Stomach smooth muscle (tissue), 2 donors: ENCODE results near the gene NLGN3.
"Not testable (repeated sequence)": the region's sequence is repeated elsewhere in the genome, so short reads cannot be mapped to it uniquely, and the experiment has no call there.

Source experiments
- H3K27ac ChIP-seq: one replicate; pipeline ENCODE4 v1.7.0; 2013; ENCODE audit warnings: mild to moderate bottlenecking, low read length, inconsistent platforms
- H3K27me3 ChIP-seq, 2 donors: one replicate each; pipeline ENCODE4 v1.7.0; 2013; ENCODE audit warnings: low read length in 2 of 2; ENCODE audit not compliant: insufficient read depth in 2 of 2, control insufficient read depth in 1 of 2
- H3K36me3 ChIP-seq, 2 donors: one replicate each; pipeline ENCODE4 v1.7.0; 2013; ENCODE audit warnings: low read length in 2 of 2; ENCODE audit not compliant: control insufficient read depth in 2 of 2, insufficient read depth in 2 of 2
- H3K4me1 ChIP-seq: one replicate; pipeline ENCODE4 v1.7.0; 2013; ENCODE audit warnings: low read length; ENCODE audit not compliant: control insufficient read depth, insufficient read depth
- H3K4me3 ChIP-seq, 2 donors: one replicate each; pipeline ENCODE4 v1.7.0; 2013; ENCODE audit warnings: low read length in 2 of 2
- H3K9ac ChIP-seq, 2 donors: one replicate each; pipeline ENCODE4 v1.7.0; 2013; ENCODE audit warnings: low read length in 2 of 2, mild to moderate bottlenecking in 1 of 2
- H3K9me3 ChIP-seq, 2 donors: one replicate each; pipeline ENCODE4 v1.7.0; 2013; ENCODE audit warnings: low read length in 2 of 2; ENCODE audit not compliant: control insufficient read depth in 2 of 2
- donor health status: healthy.
- donor health status: Pancreatic carcinoma.

NLGN3 gene

GRCh38 chrX:71169586-71169985 lies 24.9 kb downstream of the NLGN3 start:
- H3K27me3 ChIP-seq: peaks cover 0 to 6% of the 10 kb centered on the region in 2 donors

GRCh38 chrX:71170660-71171059 lies 26.0 kb downstream of the NLGN3 start:
- no peak overlapping the region for H3K4me3 ChIP-seq
- H3K27me3 ChIP-seq: peaks cover 0 to 6% of the 10 kb centered on the region in 2 donors
- no peak overlapping the region for H3K9ac ChIP-seq
- no peaks in the 10 kb centered on the region for H3K9me3 ChIP-seq
- no peak overlapping the region for H3K27ac ChIP-seq
- no peaks in the 10 kb centered on the region for H3K4me1 ChIP-seq
- no peaks in the 10 kb centered on the region for H3K36me3 ChIP-seq

More at GRCh38 chrX:71169586-71169985, 24.9 kb downstream of the NLGN3 start:
- no peak overlapping the region for H3K9ac ChIP-seq
- no peak overlapping the region for H3K27ac ChIP-seq
- H3K36me3 ChIP-seq: no peaks in the 10 kb centered on the region
- no peaks in the 10 kb centered on the region for H3K4me1 ChIP-seq
- H3K9me3 ChIP-seq: no peaks in the 10 kb centered on the region
- no peak overlapping the region for H3K4me3 ChIP-seq

- no peaks in the 10 kb centered on the region for H3K36me3 ChIP-seq
- H3K9ac ChIP-seq: no peak overlapping the region
- no peaks in the 10 kb centered on the region for H3K4me1 ChIP-seq
- H3K27ac ChIP-seq: no peak overlapping the region
- no peak overlapping the region for H3K4me3 ChIP-seq
- H3K27me3 ChIP-seq: peaks cover 0 to 6% of the 10 kb centered on the region in 2 donors
- H3K9me3 ChIP-seq: no peaks in the 10 kb centered on the region
These were observed 26.6 kb downstream of the NLGN3 start for GRCh38 chrX:71171110-71171801.

- no peaks in the 10 kb centered on the region for H3K9me3 ChIP-seq
- H3K4me3 ChIP-seq: no peak overlapping the region
- H3K36me3 ChIP-seq: no peaks in the 10 kb centered on the region
- no peak overlapping the region for H3K9ac ChIP-seq
- H3K27me3 ChIP-seq: peaks cover 0 to 5% of the 10 kb centered on the region in 2 donors
- H3K4me1 ChIP-seq: no peaks in the 10 kb centered on the region
- no peak overlapping the region for H3K27ac ChIP-seq
These were observed 28.8 kb downstream of the NLGN3 start for GRCh38 chrX:71173440-71173839.

GRCh38 chrX:71174795-71175194 lies 30.2 kb downstream of the NLGN3 start:
- Histone ChIP-seq H3K9me3 (no peaks in the 10 kb centered on the region), H3K27me3 (peaks cover 0 to 6% of the 10 kb centered on the region in 2 donors), H3K4me3 (no peak overlapping the region), H3K27ac (no peak overlapping the region), H3K9ac (no peak overlapping the region), H3K36me3 (no peaks in the 10 kb centered on the region), H3K4me1 (no peaks in the 10 kb centered on the region)

- Histone ChIP-seq H3K4me1 (no peaks in the 10 kb centered on the region), H3K27me3 (peaks cover 0 to 6% of the 10 kb centered on the region in 2 donors), H3K9me3 (no peaks in the 10 kb centered on the region), H3K4me3 (no peak overlapping the region), H3K27ac (no peak overlapping the region), H3K36me3 (no peaks in the 10 kb centered on the region), H3K9ac (no peak overlapping the region)
These were observed 30.9 kb downstream of the NLGN3 start for GRCh38 chrX:71175531-71175930.

GRCh38 chrX:71177327-71177726 lies 32.7 kb downstream of the NLGN3 start:
- Histone ChIP-seq H3K27ac (no peak overlapping the region), H3K9ac (no peak overlapping the region), H3K27me3 (peaks cover 0 to 7% of the 10 kb centered on the region in 2 donors), H3K36me3 (no peaks in the 10 kb centered on the region), H3K4me3 (no peak overlapping the region), H3K9me3 (no peaks in the 10 kb centered on the region), H3K4me1 (peaks cover 3% of the 10 kb centered on the region)

- Histone ChIP-seq H3K4me3 (no peak overlapping the region), H3K9me3 (no peaks in the 10 kb centered on the region), H3K4me1 (peaks cover 3% of the 10 kb centered on the region), H3K9ac (no peak overlapping the region), H3K36me3 (no peaks in the 10 kb centered on the region), H3K27me3 (peaks cover 0 to 8% of the 10 kb centered on the region in 2 donors), H3K27ac (no peak overlapping the region)
These were observed 34.3 kb downstream of the NLGN3 start for GRCh38 chrX:71178908-71179307.

GRCh38 chrX:71180579-71181265 lies 36.1 kb downstream of the NLGN3 start:
- not testable (repeated sequence) for H3K4me3 ChIP-seq, H3K4me1 ChIP-seq, H3K36me3 ChIP-seq, H3K9ac ChIP-seq, H3K27ac ChIP-seq, H3K27me3 ChIP-seq, H3K9me3 ChIP-seq

GRCh38 chrX:71181558-71181909 lies 36.9 kb downstream of the NLGN3 start:
- no peaks in the 10 kb centered on the region for H3K36me3 ChIP-seq
- H3K4me1 ChIP-seq: peaks cover 3% of the 10 kb centered on the region
- peaks cover 0 to 8% of the 10 kb centered on the region in 2 donors for H3K27me3 ChIP-seq
- peak overlapping the region; percentile 71 to 73 for H3K4me3 ChIP-seq
- H3K9me3 ChIP-seq: no peaks in the 10 kb centered on the region
- H3K27ac ChIP-seq: peak overlapping the region; percentile 89
- peak overlapping the region; percentile 84 to 92 for H3K9ac ChIP-seq
